Hepatocyte (in vitro differentiated cells): ENCODE data around the gene ZNF512B.

Experiments used
- CTCF ChIP-seq: fragments of 200-600 bp; sonication (generic); IDR thresholded peaks from 2 replicates; pipeline ENCODE4 v1.5.1; 2016; ENCODE audit warnings: antibody characterized with exemption, mild to moderate bottlenecking; ENCODE audit not compliant: poor library complexity
- EZH2 ChIP-seq: fragments of 200-600 bp; sonication (generic); IDR thresholded peaks from 2 replicates; pipeline ENCODE4 v1.6.1; 2016; ENCODE audit warnings: antibody characterized with exemption, mild to moderate bottlenecking, borderline replicate concordance
- EZH2phosphoT487 ChIP-seq: fragments of 200-600 bp; sonication (generic); IDR thresholded peaks from one replicate; pipeline ENCODE4 v1.6.1; 2018; ENCODE audit warnings: antibody characterized with exemption, mild to moderate bottlenecking, low read depth, moderate library complexity; ENCODE audit not compliant: unreplicated experiment, severe bottlenecking

DNA sequence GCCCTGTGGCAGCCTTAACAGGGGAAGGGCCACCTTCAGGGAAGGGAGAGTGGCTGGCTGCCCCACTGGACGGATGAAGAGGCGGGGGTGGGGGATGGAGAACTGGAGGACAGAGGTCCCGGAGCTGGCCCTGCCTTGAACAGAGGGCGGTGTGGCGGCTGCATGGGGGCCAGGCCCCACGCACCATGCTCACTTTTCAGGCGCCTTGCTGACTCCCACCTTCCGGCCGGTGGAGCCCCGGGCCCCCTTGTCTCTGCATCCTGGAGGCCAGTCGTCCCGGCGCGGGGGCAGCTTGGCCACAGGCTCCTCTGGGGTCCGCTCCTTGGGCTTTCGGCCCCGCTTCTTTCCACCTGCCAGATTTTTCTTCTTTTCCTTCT is 10.0 kb downstream of the ZNF512B start:
- no peak for TF ChIP-seq EZH2phosphoT487
- no peak for TF ChIP-seq CTCF
- TF ChIP-seq EZH2 = no peak
